RKO (cell line): ENCODE measurements around the gene HMG20B.
A peak's percentile ranks its signal among the peaks of the same experiment; 100 is the strongest.
"Not testable (repeated sequence)": the region's sequence is repeated elsewhere in the genome, so short reads cannot be mapped to it uniquely, and the experiment has no call there.

ENCODE experiments used
- DNase-seq: peaks from one replicate; pipeline ENCODE4 v3.0.0-alpha.2; 2016; ENCODE audit warnings: low spot score

The HMG20B gene

GRCh38 chr19:3556423-3556977 is 16.2 kb upstream of the HMG20B start:
- DNase-seq: no peak

- DNase-seq: peak; percentile 54
Observed at GRCh38 chr19:3556978-3557460, 15.7 kb upstream of the HMG20B start.

- peak; percentile 95 for DNase-seq
Observed at GRCh38 chr19:3557461-3558248, 15.1 kb upstream of the HMG20B start, which contains the start of gene MFSD12. TSS of gene MFSD12 (minus strand) at chr19:3557586. CDS start at chr19:3557403, 183 bp downstream.

- no peak for DNase-seq
Observed at GRCh38 chr19:3563709-3564524, 8.8 kb upstream of the HMG20B start.

GRCh38 chr19:3565139-3565538 is 7.6 kb upstream of the HMG20B start:
- DNase-seq: peak; percentile 33

- not testable (repeated sequence) for DNase-seq
Observed at GRCh38 chr19:3570042-3570441, 2.7 kb upstream of the HMG20B start.

- no peak for DNase-seq
Observed at GRCh38 chr19:3570606-3571011, 2.1 kb upstream of the HMG20B start.

GRCh38 chr19:3572132-3572854 is 451 bp upstream of the HMG20B start:
- DNase-seq: peak; percentile 99

- peak; percentile 34 for DNase-seq
Observed at GRCh38 chr19:3573162-3573857, 566 bp downstream of the HMG20B start.

- DNase-seq: peak; percentile 98
Observed at GRCh38 chr19:3573858-3574637, 1.3 kb downstream of the HMG20B start.

- no peak for DNase-seq
Observed at GRCh38 chr19:3575260-3575741, 2.6 kb downstream of the HMG20B start.

GRCh38 chr19:3575949-3576673 is 3.4 kb downstream of the HMG20B start:
- no peak for DNase-seq

GRCh38 chr19:3576696-3577443 is 4.1 kb downstream of the HMG20B start:
- no peak for DNase-seq

GRCh38 chr19:3577723-3578344 is 5.1 kb downstream of the HMG20B start:
- DNase-seq: no peak

- DNase-seq: no peak
Observed at GRCh38 chr19:3578390-3578789, 5.6 kb downstream of the HMG20B start.

GRCh38 chr19:3580156-3580934 is 7.6 kb downstream of the HMG20B start:
- DNase-seq: peak; percentile 82

GRCh38 chr19:3581792-3582191 is 9.0 kb downstream of the HMG20B start:
- DNase-seq: not testable (repeated sequence)
